GM19193 (cell line): ENCODE data around the gene GCHFR.

Experiments used
- POLR2A ChIP-seq: IDR thresholded peaks from 4 replicates; pipeline ENCODE4 v1.6.1; 2011; ENCODE audit not compliant: insufficient read depth, insufficient read length; ENCODE audit errors: extremely low read depth

Gene GCHFR

DNA sequence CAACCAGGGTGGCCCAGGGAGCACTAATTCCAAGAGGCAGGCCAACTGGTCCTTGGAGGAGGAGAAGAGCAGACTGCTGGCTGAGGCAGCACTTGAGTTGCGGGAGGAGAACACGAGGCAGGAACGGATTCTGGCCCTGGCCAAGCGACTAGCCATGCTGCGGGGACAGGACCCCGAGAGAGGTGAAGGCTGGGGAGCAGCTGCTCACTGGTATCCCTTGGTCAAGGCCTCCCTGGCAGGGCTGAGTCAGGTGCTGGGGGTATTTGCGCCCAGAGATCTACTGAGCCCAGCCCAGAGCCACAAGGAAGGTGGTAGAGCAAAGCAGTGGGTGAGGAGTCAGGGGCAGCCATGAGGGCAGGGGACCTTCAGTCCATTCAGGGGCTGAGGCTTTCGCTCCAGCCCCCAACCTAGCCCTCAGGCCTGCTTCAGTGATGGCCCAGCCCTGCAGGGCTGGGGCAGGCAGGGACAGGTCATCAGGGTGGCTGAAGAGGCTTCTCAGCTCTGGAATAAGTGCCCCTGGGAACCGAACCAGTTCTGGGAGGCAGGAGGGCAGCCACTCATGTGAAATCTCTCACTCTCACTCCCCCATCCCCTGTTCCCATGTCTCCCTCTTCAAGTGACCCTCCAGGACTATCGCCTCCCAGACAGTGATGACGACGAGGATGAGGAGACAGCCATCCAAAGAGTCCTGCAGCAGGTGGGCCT is 49.0 kb downstream of the GCHFR start:
- TF ChIP-seq POLR2A = no peak

DNA sequence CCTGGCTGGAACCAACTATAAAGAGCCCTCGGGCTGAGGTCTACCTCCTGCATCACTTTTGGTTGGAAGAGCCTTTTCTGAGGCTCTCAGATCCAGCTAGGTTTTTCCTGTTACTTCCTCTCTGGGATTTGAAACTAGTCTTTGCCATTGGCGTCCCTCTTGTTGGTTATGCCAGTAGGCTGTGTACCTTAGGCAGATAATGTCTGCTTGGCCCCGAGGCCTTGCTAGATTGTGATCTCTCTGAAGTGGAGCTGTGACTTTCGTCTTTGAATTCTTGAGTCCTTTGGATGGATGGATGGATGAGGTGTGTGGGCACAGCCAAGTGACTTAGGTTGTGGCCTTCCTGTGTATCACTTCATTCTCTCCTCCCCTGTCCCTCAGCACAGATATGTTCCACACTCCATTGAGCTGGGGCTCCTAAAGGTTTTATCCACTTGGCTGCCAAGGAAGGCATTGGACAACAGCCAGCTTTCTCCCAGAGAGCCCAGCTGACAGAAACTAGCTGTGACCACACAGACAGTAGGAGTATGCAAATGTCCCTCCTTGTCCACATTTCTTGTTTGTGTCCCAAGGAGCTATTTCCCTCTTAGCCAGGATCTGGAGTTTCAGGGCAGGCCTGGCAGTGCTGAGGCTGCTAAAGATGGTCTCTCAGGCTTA is 51.3 kb downstream of the GCHFR start:
- no peak for TF ChIP-seq POLR2A
